GM21529 (cell line): Measurements from ENCODE around the gene CASP8AP2.
"Not testable (repeated sequence)": the region's sequence is repeated elsewhere in the genome, so short reads cannot be mapped to it uniquely, and the experiment has no call there.

Experiments
- ATAC-seq: cut with Tn5 transposase; IDR thresholded peaks from one replicate; pipeline ENCODE4 v1.9.1; 2021; ENCODE audit not compliant: unreplicated experiment

CASP8AP2 gene

GRCh38 chr6:89886378-89887120 is 56.9 kb downstream of the CASP8AP2 start:
- ATAC-seq = no peak

- ATAC-seq = no peak
These were observed 57.9 kb downstream of the CASP8AP2 start for GRCh38 chr6:89887452-89888137.

GRCh38 chr6:89888138-89888514 is 58.4 kb downstream of the CASP8AP2 start:
- ATAC-seq = no peak

GRCh38 chr6:89888871-89889270 is 59.2 kb downstream of the CASP8AP2 start:
- no peak for ATAC-seq

GRCh38 chr6:89890845-89891528 is 61.3 kb downstream of the CASP8AP2 start:
- ATAC-seq = not testable (repeated sequence)

- ATAC-seq = not testable (repeated sequence)
These were observed 62.9 kb downstream of the CASP8AP2 start for GRCh38 chr6:89892577-89892976.

- ATAC-seq = no peak
These were observed 64.5 kb downstream of the CASP8AP2 start, which contains the start of gene GJA10 for GRCh38 chr6:89894169-89894568. Gene GJA10, plus strand, starts transcription at chr6:89894469. Its CDS starts 0 bp downstream, at chr6:89894469.

GRCh38 chr6:89895276-89895874 is 65.7 kb downstream of the CASP8AP2 start:
- ATAC-seq = no peak

- not testable (repeated sequence) for ATAC-seq
These were observed 80.6 kb downstream of the CASP8AP2 start for GRCh38 chr6:89910001-89910901.

GRCh38 chr6:89910902-89911240 is 81.2 kb downstream of the CASP8AP2 start:
- no peak for ATAC-seq

GRCh38 chr6:89916136-89916920 is 86.6 kb downstream of the CASP8AP2 start:
- ATAC-seq = no peak

GRCh38 chr6:89917216-89917615 is 87.5 kb downstream of the CASP8AP2 start:
- ATAC-seq = no peak

- ATAC-seq = no peak
These were observed 88.2 kb downstream of the CASP8AP2 start for GRCh38 chr6:89917801-89918366.
